NCI-H69 (cell line): ENCODE data around the gene ABHD17B.

ENCODE experiments used
- DNase-seq: peaks from one replicate; lab custom pipeline; 2025; lab: John Stamatoyannopoulos, UW

Gene ABHD17B

DNA sequence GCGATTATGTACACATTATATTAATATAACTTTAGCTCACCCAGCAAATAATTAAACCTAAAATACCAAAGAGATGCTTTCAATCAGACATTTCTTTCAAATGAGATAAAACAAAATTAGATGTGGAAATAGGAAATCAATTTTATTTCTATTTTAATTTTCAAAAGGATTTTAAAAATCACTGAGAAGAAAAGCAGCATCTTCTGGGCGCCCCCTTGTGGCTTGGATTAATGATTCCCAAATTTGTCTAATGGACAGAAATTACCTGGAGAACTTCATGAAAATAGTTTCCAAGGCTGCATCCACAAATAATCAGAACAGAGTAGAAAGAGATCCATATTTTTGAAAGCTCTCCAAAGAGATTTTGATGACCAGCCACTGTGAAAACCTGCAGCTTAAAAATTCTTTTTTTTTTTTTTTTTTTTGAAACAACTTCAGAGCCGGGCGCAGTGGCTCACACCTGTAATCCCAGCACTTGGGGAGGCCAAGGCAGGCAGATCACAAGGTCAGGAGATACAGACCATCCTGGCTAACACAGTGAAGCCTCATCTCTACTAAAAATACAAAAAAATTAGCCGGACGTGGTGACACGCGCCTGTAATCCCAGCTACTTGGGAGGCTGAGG is 91.8 kb downstream of the ABHD17B start:
- peak; percentile 44 for DNase-seq

DNA sequence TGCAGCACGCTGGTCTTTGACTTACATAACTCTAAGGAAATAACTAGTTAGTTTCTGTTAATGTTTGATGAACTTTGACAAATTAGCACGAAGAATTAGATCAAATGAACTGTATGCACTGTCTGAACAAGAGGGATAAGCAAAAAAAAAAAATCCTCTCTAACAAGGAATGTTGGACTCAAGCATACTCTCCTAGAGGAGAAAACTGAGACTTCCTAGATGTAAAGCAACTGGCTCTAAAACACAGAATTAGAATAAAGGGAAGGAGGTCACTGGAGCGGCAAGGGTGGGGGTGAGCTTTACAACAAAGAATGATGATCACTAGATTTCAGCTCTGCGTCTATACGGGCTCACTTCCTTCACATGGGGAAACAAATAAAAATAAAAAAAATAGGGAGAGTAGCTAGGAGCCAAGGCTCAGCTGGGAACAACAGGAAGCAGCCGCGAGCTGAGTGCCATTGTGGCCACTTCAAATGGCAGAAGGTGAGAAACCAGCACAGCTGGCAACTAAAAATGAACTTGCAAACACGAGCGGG is 94.0 kb downstream of the ABHD17B start:
- peak; percentile 22 for DNase-seq
